HG02642 (cell line): ENCODE data around the gene CST1.
"Not testable (repeated sequence)": the region's sequence is repeated elsewhere in the genome, so short reads cannot be mapped to it uniquely, and the experiment has no call there.

Source experiments
- ATAC-seq: cut with Tn5 transposase; IDR thresholded peaks from one replicate; pipeline ENCODE4 v1.9.1; 2021; ENCODE audit warnings: mild to moderate bottlenecking; ENCODE audit not compliant: unreplicated experiment, poor library complexity

CST1 gene

GRCh38 chr20:23719351-23719750 is 31.4 kb downstream of the CST1 start:
- not testable (repeated sequence) for ATAC-seq

DNA sequence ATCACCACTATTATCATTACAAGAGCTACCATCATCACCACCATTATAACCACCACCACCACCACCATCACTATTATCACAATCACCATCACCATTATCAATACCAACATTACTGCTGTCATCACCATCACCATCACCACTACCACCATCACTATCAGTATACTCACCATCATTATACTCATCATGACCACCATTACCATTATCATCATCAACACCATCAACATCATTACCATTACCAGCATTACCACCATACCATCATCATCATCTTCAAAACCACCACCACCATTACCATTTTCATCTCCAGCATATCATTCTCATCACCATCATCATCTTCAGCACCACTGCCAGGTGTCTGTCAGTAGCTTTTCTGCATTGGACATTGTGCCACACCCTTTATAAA is 39.0 kb downstream of the CST1 start:
- ATAC-seq: not testable (repeated sequence)

- no peak for ATAC-seq
Measured at GRCh38 chr20:23710771-23711170, 40.0 kb downstream of the CST1 start.

- ATAC-seq: no peak
Measured at GRCh38 chr20:23705895-23706294, 44.8 kb downstream of the CST1 start.

GRCh38 chr20:23702021-23702420 is 48.7 kb downstream of the CST1 start:
- no peak for ATAC-seq

DNA sequence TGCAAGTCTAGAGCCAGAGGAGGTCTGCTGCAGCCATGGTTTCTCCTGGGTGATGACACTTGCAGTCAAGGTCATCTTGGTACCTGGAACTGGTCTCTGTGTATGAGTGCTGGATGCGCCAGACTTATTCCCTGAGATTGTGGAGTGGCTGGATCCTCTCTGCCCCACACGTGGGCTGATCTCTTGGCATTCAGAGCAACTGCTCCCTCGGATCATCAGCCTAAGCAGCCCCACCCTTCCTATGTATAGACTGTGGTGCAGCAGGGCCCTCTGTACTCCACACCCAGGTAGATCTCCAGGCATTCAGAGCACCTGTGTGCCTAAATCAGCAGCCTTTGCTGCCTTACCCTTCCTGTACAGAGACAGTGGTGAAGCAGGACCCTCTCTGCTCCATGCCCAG is 49.8 kb downstream of the CST1 start:
- ATAC-seq: no peak

- no peak for ATAC-seq
Measured at GRCh38 chr20:23697947-23698346, 52.8 kb downstream of the CST1 start.
